ENCODE measurements around the gene RIMS1.

Gene RIMS1

DNA sequence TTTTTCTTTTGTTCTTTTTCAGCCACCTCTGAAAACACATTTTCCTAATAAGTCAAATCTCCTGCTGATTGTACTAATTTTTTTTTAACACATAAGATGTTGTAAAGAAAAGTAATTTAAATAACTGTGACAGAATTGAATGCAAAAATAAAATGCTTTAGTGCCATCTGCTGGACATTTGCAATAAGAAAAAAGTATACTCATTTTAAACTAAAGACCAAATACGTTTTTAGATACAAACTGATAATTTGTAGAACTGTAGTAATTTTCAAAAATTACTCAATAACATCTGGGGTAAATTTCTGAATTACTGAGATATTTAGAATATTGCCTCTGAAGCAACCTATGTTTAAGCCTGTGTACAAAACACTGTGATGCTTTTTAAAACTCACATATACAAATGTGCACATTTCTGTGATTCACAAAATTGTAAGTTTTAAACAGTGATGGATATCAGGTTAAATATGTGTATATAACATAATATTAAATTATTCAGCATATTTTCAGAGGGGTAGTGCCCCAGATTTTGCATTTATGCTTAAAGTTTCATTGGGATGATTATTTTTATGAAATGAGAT, 198.7 kb downstream of the RIMS1 start:
- ATAC-seq = no peak
- no peak for DNase-seq

GRCh38 chr6:72094506-72094905, 208.2 kb downstream of the RIMS1 start:
- DNase-seq = no peak
- no peak for ATAC-seq

GRCh38 chr6:72102561-72102960, 216.2 kb downstream of the RIMS1 start:
- DNase-seq (no peak), ATAC-seq (no peak)

- no peak for ATAC-seq
- no peak for DNase-seq
Observed at GRCh38 chr6:72111611-72112010, 225.3 kb downstream of the RIMS1 start.

GRCh38 chr6:72130327-72130726, 244.0 kb downstream of the RIMS1 start:
- no peak for ATAC-seq
- no peak for DNase-seq

GRCh38 chr6:72132427-72132826, 246.1 kb downstream of the RIMS1 start:
- ATAC-seq = no peak

DNA sequence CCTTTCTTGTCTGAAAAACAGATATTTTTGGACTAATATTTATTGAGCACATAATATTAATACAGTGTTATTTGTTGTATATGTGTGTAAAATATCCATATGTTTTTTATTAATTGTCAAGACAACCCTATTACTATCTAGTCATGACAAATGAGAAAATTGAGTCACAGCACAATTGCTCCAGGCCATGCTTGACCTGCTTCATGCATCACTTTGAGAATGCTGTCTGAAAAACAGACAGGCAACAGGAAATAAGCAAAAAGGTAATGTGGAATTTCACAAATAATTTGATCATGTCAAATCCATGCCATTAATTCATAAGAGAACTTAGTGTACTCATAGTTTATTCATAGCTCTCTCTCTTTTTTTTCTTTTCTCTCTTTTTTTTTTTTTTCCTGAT, 246.5 kb downstream of the RIMS1 start:
- DNase-seq (no peak), ATAC-seq (no peak)

More at GRCh38 chr6:72132427-72132826, 246.1 kb downstream of the RIMS1 start:
- DNase-seq = no peak

- no peak for DNase-seq
- ATAC-seq = no peak
Observed at GRCh38 chr6:72133324-72133723, 247.0 kb downstream of the RIMS1 start.

GRCh38 chr6:72140795-72141194, 254.4 kb downstream of the RIMS1 start:
- no peak for DNase-seq
- ATAC-seq = no peak

- no peak for ATAC-seq
- no peak for DNase-seq
Observed at GRCh38 chr6:72149715-72150114, 263.4 kb downstream of the RIMS1 start.

- ATAC-seq (no peak), DNase-seq (no peak)
Observed at GRCh38 chr6:72151742-72152141, 265.4 kb downstream of the RIMS1 start.

GRCh38 chr6:72175916-72176315, 289.6 kb downstream of the RIMS1 start:
- no peak for DNase-seq
- no peak for ATAC-seq

- DNase-seq (peak; percentile 3), ATAC-seq (peak; percentile 49)
Observed at GRCh38 chr6:72182337-72183246, 296.2 kb downstream of the RIMS1 start.

- ATAC-seq (no peak), DNase-seq (no peak)
Observed at GRCh38 chr6:72203983-72204382, 317.6 kb downstream of the RIMS1 start.

DNA sequence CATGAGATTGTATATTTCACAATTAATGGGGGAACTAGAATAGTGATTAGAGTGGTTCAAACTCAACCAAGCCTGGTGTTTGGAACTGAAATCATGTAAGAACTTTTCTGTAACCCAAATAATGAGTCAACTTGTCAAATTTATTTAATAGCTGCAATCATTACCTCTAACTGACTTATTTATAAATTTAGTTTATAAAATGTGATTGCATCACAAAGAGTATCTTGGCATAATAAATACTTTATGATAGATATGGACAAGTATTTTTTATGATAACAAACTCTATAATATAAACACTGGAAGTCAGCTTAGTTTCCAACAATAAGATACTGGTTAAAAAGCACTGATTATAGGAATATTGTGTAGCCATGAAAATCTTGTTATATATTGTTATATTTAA, 319.1 kb downstream of the RIMS1 start:
- no peak for DNase-seq
- no peak for ATAC-seq

GRCh38 chr6:72206606-72207005, 320.3 kb downstream of the RIMS1 start:
- DNase-seq (no peak), ATAC-seq (no peak)

GRCh38 chr6:72212686-72213085, 326.3 kb downstream of the RIMS1 start:
- DNase-seq = no peak
- no peak for ATAC-seq

DNA sequence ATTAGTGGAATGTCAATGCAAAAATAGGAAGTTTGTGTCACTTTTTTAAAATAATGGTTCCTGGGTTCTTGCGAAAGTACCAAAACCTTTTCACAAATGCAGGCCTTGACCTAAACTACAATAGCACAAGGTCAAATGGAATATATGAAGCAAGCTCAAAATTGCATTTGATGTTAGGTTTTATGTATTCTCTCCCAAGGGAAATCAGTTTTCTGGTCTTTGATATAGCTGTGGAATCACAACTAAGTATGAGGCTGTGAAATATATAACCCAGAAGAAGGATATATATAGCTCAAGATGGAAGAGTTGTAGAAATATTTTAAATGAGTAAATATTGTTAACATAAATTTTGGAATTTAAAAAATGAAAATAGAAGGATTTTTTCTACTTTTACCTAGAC, 327.3 kb downstream of the RIMS1 start:
- no peak for DNase-seq
- ATAC-seq = no peak

- ATAC-seq (no peak), DNase-seq (no peak)
Observed at GRCh38 chr6:72216222-72217068, 330.1 kb downstream of the RIMS1 start.

DNA sequence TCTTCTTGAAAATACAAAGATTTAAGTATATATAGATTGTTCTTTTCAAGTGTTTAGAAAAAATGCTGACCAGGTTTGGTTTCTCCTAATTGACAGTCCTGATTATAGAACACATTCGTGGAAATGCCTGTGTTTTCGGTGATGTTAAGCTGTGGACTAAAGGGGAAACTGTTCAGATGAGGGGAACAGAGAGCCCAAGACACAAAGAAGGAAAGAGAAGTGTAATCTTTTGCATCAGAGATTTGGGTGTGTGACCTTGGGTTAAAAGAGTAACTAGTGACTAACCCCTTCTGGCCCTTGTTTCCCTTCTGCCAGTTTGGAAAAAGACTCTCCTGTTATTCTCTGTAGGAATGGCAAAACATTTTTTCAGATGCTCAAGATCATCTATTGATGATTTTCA, 331.3 kb downstream of the RIMS1 start:
- DNase-seq = no peak
- ATAC-seq = no peak

- DNase-seq (no peak), ATAC-seq (no peak)
Observed at GRCh38 chr6:72218125-72218524, 331.8 kb downstream of the RIMS1 start.

DNA sequence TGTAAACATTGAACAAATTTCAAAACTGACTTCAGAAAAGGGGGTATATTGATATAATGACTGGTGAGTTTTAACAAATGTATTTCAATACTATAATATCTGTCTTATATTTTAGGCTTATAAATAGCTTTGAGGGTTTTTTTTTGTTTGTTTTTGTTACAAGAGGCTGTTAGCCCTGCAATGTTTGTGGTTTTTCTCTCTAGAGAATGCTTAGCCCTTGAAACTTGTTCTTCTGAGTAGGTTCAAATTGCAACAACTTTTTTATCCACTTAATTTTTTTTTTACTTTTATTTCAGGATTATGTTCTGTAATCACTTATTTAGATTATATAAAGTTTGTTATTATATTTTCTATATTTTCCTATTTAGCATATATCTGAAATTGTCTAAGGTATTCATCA, 333.2 kb downstream of the RIMS1 start:
- no peak for DNase-seq
- no peak for ATAC-seq

DNA sequence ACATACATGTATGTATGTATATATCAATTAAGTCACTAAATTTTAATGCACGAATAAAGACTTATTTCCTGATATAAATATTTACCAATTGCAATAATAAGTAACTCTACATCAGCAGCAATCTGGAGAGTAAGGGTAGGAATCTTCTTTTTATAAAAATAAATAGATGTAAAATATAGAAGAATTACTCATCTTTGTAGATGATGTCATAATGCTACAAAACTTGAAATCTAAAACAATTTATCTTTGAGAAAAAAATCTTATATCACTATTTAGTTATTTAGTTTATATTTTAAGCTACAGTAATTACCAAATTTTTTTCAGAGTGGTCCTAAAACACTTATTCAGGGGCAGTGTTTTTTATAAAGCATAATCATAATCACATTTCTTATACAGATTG, 351.7 kb downstream of the RIMS1 start:
- ATAC-seq (no peak), DNase-seq (no peak)

Measured in stimulated activated naive CD8-positive, alpha-beta T cell treated with anti-CD3 and anti-CD28 coated beads, Interleukin-15, Interleukin-2, amounts not matched to agents 100 U/mL and 50 U/mL, for 24 hours (primary cell).